Central memory CD4-positive, alpha-beta T cell (primary cell): Measurements from ENCODE around the gene HTR3B.
"Not testable (repeated sequence)": the region's sequence is repeated elsewhere in the genome, so short reads cannot be mapped to it uniquely, and the experiment has no call there.

Experiments used
- DNase-seq: peaks from one replicate; pipeline ENCODE4 v3.0.0; 2022

HTR3B gene

GRCh38 chr11:113885897-113886296 is 18.7 kb upstream of the HTR3B start:
- no peak for DNase-seq

GRCh38 chr11:113888848-113889247 is 15.7 kb upstream of the HTR3B start:
- DNase-seq, result no peak

- no peak for DNase-seq
Observed at GRCh38 chr11:113894421-113894996, 10.1 kb upstream of the HTR3B start.

GRCh38 chr11:113895367-113896155 is 9.0 kb upstream of the HTR3B start:
- DNase-seq, result no peak

GRCh38 chr11:113896156-113896879 is 8.3 kb upstream of the HTR3B start:
- no peak for DNase-seq

GRCh38 chr11:113901141-113901540 is 3.5 kb upstream of the HTR3B start:
- DNase-seq, result no peak

GRCh38 chr11:113906038-113906437 is 1.4 kb downstream of the HTR3B start:
- no peak for DNase-seq

GRCh38 chr11:113906516-113906915 is 1.9 kb downstream of the HTR3B start:
- no peak for DNase-seq

GRCh38 chr11:113907152-113907551 is 2.6 kb downstream of the HTR3B start:
- DNase-seq, result no peak

- no peak for DNase-seq
Observed at GRCh38 chr11:113907681-113908080, 3.1 kb downstream of the HTR3B start.

- DNase-seq, result no peak
Observed at GRCh38 chr11:113908098-113908497, 3.5 kb downstream of the HTR3B start.

- DNase-seq, result not testable (repeated sequence)
Observed at GRCh38 chr11:113911491-113911890, 6.9 kb downstream of the HTR3B start.

GRCh38 chr11:113923572-113923971 is 19.0 kb downstream of the HTR3B start:
- no peak for DNase-seq

- DNase-seq, result no peak
Observed at GRCh38 chr11:113926273-113927197, 21.9 kb downstream of the HTR3B start.

- no peak for DNase-seq
Observed at GRCh38 chr11:113928311-113928710, 23.7 kb downstream of the HTR3B start.

GRCh38 chr11:113932788-113933187 is 28.2 kb downstream of the HTR3B start:
- no peak for DNase-seq

GRCh38 chr11:113934193-113934592 is 29.6 kb downstream of the HTR3B start:
- not testable (repeated sequence) for DNase-seq

GRCh38 chr11:113934761-113935160 is 30.2 kb downstream of the HTR3B start:
- DNase-seq, result peak; percentile 6

- DNase-seq, result no peak
Observed at GRCh38 chr11:113935858-113936257, 31.3 kb downstream of the HTR3B start.

GRCh38 chr11:113937918-113938317 is 33.3 kb downstream of the HTR3B start:
- no peak for DNase-seq

GRCh38 chr11:113942256-113942655 is 37.7 kb downstream of the HTR3B start:
- no peak for DNase-seq

GRCh38 chr11:113946162-113946561 is 41.6 kb downstream of the HTR3B start:
- DNase-seq, result not testable (repeated sequence)

GRCh38 chr11:113947994-113948393 is 43.4 kb downstream of the HTR3B start:
- no peak for DNase-seq
